Measurements from ENCODE around the gene C12orf56.

DNA sequence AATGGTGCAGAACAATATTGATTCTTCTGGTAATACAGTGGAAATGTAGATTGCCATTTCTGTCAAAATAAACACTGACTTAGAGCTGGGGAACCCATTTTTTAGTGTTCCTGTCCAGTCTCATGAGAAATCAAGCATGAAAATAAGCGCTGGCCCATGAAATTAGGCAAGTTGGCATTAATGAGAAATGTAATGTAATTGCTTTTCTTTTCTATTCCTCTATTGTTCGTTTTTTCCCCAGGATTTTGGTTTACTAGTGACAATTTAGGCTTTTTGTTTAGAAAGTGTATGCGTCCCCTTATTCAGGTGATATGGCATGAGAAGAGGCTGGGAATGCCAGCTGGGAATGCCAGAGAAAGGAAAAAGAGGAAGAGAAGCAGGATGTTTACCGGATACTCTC is 104.0 kb downstream of the C12orf56 start:
- TF ChIP-seq, protein P1, sequence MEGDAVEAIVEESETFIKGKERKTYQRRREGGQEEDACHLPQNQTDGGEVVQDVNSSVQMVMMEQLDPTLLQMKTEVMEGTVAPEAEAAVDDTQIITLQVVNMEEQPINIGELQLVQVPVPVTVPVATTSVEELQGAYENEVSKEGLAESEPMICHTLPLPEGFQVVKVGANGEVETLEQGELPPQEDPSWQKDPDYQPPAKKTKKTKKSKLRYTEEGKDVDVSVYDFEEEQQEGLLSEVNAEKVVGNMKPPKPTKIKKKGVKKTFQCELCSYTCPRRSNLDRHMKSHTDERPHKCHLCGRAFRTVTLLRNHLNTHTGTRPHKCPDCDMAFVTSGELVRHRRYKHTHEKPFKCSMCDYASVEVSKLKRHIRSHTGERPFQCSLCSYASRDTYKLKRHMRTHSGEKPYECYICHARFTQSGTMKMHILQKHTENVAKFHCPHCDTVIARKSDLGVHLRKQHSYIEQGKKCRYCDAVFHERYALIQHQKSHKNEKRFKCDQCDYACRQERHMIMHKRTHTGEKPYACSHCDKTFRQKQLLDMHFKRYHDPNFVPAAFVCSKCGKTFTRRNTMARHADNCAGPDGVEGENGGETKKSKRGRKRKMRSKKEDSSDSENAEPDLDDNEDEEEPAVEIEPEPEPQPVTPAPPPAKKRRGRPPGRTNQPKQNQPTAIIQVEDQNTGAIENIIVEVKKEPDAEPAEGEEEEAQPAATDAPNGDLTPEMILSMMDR (optimal IDR thresholded peaks at IDR 0.05 in 1 of 3, IDR thresholded peaks at IDR 0.05 in 1 of 3, conservative IDR thresholded peaks at IDR 0.05 in 1 of 3; ENCODE audit: extremely low read depth in 1 of 3, insufficient read depth in 2 of 3, low read length in 3 of 3), result no peak
- no peak for TF ChIP-seq EZH2 (IDR thresholded peaks at IDR 0.05; ENCODE audit: low read length)

All from keratinocyte (primary cell).